Islet of Langerhans (tissue), 1 donor: ENCODE measurements around the gene SHLD1.

Source experiments
- FAIRE-seq: peaks from one replicate; lab custom pipeline; 2011; peaks lifted over from hg19 to GRCh38; lab: Jason Lieb, UNC

Gene SHLD1

DNA sequence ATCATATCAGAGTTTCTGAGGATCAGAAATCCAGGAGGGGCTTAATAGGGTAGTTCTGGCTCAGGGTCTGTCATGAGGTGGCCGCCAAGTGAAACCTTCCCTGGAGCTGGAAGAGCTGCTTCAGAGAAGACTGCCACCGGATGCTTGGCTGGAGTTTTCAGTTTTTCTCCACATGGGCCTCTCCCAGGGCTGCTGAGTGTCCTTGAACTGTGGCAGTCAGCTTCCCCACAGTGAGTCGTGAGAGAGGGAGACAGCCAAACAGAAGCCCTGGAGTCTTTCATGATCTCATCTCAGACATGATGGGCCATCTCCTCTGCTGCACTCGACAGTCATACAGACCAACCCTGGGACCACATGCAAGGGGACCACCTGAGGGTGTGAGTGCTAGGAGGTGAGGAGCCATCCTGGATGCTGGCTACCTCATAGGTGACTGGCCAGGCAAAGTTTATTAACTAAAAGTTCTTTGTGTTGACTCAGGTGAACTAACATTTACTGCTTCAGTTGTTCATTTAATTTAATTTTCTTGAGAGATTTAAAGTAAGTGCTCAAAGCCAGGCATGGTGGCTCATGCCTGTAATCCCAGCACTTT, 71.5 kb downstream of the SHLD1 start:
- no peak for FAIRE-seq

- no peak for FAIRE-seq
Observed at GRCh38 chr20:5822569-5822968, 72.4 kb downstream of the SHLD1 start.

DNA sequence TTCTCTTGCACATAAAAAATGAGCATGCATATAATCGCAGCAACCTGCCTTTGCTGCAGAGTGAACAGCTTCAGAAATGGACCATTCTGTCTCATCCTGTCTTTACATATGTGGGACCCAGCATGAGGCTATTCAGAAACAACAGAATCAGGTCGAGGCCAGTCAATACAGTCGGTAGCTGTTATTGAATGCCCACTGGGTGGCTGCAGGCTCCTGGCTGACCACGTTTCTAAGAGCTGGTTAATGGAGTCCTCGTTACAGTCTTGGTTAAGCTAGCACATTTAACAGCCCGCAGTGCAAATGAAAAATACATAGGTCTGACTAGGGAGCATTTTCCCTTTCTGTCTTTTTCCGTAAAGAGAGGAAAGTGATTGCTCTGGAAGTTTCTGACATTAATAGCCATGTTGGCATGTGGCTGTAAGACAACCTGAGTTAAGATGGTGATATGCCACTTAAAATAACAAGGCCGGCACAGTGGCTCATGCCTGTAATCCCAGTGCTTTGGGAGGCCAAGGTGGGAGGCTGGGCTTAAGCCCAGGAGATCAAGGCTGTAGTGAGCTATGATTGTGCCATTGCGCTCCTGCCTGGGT, 75.0 kb downstream of the SHLD1 start:
- peak; percentile 21 for FAIRE-seq

- FAIRE-seq = no peak
Observed at GRCh38 chr20:5827098-5827853, 77.1 kb downstream of the SHLD1 start.

GRCh38 chr20:5827861-5828260, 77.7 kb downstream of the SHLD1 start:
- FAIRE-seq = no peak

GRCh38 chr20:5829241-5829809, 79.1 kb downstream of the SHLD1 start:
- FAIRE-seq = no peak

DNA sequence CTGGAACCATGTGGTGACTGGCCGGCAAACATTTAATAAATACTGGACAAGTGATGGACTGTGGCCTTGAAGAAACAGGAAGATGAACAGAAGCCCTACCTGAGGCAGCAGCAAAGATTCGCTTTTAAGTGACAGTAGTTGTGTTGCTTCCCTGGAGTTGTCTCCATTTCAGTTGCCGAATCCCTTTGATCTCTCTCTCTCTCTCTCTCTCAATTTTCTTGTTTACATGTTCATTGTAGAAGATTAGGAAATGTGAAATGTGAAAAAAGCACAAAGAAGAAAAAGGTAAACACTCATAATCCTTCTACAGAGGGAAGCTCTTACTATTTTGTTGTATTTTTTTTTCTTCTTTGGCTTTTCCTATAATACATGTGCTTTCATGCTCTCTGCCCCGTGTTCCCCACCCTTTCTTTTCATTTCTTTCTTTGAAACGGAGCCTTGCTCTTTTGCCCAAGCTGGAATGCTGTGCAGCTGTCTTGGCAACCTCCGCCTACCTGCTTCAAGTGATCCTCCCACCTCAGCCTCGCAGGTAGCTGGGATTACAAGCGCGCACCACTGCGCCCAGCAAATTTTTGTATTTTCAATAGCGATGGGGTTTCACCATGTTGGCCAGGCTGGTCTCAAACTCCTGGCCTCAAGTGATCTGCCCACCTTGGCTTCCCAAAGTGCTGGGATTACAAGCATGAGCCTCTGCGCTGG, 81.5 kb downstream of the SHLD1 start:
- FAIRE-seq = no peak

DNA sequence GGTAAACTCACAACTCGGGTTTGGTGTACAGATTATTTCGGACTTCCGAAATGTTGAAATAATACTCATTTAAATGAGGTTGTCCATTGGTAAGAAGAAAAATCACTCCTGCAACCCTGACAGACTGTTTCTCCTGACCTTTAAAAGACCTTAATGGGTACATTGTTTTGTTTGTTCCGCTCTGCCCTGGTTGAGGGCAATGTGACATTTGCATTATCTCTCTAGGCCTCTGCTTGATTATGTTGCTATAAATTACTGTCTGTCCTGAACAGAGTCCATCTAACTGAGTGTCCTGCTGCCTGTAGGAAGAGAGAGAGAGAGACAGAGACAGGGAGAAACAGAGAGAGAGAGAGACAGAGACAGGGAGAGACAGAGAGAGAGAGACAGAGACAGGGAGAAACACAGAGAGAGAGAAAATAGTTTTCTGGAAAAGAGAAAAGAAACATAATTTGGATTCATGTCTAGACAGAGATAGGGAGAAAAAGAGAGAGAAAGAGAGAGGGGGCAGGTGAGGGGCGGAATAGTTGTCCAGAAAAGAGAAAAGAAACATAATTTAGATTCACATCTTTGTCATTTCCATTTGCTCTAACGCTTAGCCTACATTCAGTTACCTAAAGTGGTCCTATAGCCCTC, 83.2 kb downstream of the SHLD1 start:
- FAIRE-seq = no peak

DNA sequence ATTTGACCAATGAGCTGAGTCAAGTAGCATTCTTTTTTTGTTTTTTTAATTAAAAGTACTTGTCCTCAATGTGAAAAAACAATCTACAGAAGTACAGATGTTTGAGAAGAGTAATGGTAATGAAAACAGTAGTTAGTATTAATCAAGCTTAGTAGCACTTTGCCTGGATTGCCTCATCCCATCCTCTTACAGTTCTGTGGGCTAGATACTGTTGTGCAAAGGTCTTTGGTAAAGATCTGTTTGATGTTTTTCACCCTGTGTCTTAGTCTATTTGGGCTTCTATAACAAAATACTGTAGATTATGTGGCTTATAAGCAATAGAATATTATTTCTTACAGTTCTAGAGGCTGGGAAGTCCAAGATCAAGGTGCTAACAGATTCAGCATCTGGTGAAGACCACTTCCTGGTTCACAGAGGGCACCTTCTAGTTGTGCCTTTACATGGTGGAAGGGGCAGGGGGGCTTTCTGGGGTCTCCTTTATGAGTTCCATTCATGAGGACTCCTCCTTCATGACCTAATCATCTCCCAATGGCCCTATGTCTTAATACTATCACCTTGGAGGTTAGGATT, 84.3 kb downstream of the SHLD1 start:
- peak; percentile 53 for FAIRE-seq

- FAIRE-seq = peak; percentile 99
Observed at GRCh38 chr20:5835321-5835821, 85.2 kb downstream of the SHLD1 start.

DNA sequence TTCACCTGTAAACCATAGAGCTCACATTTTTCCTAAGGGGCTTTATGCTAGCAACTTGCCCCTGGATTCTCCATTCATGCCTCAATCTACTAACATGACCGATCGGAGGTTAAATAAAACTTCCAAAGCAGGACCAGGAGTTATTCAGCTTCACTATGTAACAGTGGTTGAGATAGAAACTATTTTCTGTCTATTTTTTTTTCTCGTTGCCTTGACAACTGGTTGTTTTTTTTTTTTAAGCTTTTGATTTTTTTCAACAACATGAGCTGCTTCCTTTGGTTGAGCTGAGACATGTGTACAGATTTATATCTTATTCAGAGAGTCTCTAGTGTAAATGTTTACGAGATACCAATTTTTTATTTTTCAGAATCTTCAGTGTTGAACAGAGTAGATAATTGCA, 85.7 kb downstream of the SHLD1 start:
- no peak for FAIRE-seq

DNA sequence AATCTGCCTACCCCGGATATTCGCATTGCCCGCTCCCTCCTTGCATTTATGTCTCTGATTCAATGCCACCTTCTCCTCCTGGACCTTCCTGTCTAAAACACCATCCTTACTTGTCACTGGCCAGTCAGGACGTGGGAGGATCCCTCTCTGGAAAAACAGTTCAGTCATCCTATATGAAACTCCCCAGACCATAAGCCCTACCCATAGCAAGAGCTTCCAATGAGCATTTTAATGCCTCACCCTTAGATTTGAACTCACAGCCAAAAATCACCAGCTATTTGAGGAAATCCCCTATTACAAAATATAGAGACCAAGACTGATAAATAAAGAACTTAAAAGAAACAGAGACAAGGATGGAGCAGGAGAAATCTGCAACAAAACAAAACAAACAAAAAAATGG, 86.4 kb downstream of the SHLD1 start:
- no peak for FAIRE-seq

DNA sequence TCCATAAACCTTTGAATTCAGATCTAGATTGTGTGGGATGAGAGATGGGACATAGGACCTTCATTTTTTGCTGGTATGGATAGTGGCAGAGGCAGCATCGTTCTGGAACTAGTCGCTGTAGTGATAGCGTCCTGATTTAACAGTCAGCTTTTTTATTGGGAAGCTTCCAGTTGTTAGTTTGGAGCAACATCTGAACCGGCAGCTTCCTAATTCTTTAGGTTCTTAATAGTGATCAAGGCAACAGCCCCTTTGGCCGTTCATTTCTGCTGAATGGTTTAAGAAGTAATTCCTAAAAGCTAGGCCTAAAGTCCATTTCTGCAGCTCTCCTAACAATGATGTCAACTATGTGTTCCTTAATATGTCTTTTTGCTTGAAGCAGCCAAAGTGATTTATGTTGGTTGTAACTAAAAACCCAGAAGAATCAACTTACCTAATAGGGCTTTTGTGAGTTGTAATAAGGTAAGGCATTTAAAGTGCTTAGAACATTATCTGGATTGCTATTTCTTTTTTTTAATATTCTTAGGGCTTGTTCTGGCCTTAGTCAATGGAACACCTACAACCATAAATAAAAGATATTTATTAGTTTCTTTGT, 90.3 kb downstream of the SHLD1 start:
- no peak for FAIRE-seq

GRCh38 chr20:5841522-5841921, 91.3 kb downstream of the SHLD1 start:
- FAIRE-seq = peak; percentile 86

GRCh38 chr20:5842465-5842864, 92.3 kb downstream of the SHLD1 start:
- peak; percentile 38 for FAIRE-seq

GRCh38 chr20:5843054-5843592, 92.9 kb downstream of the SHLD1 start:
- no peak for FAIRE-seq

GRCh38 chr20:5844063-5844681, 94.0 kb downstream of the SHLD1 start:
- no peak for FAIRE-seq

GRCh38 chr20:5845681-5846615, 95.7 kb downstream of the SHLD1 start:
- FAIRE-seq = peak; percentile 94
